Activated CD8-positive, alpha-beta memory T cell treated with anti-CD3 and anti-CD28 coated beads, Interleukin-2, amount 50 U/mL, for 1 hour (primary cell): ENCODE data around the gene DPYD.

Experiments used
- DNase-seq: peaks from one replicate; pipeline ENCODE4 v3.0.0-alpha.2; 2020; ENCODE audit errors: extremely low read depth

Gene DPYD

DNA sequence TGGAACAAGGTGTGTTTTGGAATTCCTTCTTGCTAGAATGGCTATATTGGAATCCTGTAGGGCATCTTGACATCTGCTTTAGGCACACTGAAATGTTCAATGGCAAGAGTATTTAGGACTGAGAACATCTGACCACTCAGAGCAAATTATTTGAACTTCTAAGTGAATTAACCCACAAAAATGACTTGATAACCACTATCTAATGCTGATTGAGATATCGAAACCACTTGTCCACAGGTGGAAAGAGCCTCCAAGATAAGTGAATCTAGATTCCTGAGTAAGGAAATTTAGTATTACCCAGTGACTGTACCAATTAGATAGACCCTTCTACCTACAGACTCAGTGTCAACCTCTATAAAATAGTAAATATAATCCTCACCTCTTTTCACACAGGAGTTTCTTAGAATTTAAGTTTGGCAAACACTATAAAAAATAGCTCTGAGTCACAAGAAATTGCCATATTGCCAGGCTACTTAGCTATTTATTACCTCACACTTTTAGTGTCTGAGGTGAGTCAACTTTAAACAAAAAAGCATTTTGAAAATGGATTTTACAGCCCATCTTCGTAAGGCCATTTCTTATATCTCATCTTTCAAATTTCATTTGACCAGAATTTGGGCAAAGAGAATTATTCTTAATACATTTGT lies 777.5 kb downstream of the DPYD start:
- no peak for DNase-seq

DNA sequence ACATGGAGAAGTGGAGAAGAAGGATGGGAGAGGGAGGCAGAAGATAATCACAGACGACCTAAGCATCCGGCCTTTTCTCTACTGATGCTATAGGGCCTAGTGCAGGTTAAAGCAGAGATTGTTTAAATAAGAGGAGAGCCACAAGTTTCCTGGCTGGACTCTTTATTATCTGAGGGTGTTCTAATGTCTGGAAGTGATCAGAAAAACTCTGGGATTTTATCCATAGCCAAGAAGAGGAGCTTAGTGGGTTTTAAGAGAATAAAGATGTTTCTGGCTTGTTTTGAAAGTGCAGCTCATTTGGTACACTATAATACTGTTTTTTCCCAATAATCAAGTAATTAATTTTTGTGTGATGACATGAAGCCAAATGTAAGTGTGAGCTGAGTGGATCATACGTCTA lies 780.2 kb downstream of the DPYD start:
- DNase-seq: no peak

DNA sequence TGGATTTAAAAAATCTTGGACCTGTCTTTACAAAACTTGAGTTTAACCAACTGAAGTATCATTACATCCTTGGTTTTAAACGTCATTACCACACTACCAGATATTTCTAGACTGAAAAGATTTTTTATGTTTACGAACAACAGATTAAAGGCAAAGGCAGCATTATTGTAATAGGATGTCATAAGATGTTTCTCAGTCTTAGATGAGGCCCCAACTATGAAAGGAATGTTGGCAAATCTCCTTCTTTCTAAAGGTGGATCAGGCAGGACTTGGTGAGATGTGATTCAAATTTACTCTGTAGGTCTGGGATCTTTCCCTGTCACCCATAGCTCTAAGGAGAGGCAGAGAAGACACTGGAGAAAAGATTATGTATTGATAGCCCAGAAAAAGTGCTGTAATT lies 781.3 kb downstream of the DPYD start:
- DNase-seq: no peak

DNA sequence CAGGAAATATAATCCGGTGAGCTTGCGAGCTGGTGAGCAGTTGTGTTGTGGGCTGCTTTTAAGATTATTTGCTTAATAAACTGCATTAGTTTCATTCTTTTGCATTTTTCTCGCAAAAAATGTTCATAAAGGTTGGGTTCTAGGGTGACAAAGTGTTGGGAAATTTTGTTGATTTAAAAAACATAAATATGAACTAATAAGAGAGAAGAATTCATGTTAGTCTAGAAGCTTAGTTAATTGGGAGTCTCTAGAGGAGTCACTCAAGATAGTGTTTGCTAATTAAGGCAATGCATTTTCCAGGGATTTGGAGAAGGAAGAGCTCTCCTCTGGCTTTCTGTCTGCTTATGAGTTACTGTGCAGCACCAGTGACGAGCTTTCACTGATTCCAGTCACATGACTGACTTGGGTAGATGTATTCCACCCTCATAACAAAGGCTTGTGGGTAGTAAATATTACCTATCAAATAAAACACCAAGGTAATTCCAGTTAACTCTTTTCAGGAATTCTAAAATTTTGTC lies 782.3 kb downstream of the DPYD start:
- no peak for DNase-seq

DNA sequence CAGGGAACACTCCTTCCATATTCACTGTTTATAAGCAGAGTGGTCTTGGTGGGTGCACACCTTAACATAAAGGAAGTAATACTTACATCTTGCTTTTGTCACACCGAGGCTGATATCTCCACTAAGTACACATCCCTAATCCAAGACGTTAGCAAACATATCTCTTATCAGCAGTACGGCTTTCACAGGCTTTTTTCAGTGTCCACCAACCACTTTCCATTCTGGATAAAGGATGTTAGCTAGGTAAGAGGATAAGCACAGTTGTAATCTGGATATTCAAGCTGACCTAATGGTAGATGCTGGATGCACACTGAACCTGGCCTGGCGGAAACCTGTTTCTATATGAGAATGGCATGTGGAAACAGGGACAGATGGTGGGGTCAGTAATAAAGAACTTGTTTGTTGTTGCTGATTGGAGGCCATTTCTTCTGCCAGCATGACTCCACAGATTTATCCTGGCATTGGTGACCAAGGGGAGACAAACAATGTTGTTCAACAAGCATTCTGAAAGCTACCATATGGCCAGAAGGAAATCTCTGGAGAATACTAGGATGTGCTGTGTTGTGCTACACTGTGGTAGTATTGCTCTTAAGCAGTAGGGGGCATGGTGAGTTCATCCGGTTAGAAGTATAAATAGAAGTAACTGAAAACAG lies 782.8 kb downstream of the DPYD start:
- no peak for DNase-seq

DNA sequence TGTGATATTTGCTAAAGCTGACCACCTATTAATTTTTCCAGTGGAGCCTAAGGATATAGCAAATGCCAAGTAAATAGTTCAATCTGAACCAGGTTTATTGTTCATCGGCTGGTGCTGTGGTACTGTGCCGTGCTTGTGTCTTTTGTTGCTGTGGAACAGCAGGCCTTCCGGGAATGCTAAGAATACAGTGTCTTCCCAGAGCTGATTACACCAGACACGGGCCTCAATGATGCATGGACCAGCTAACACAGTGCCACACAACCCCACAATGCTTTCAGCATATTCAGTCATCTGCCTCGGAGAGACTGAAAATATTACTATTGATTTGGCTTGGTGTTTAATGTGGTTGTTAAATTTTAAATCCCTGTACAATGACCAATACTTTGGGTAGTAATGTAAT lies 783.8 kb downstream of the DPYD start:
- DNase-seq: no peak

DNA sequence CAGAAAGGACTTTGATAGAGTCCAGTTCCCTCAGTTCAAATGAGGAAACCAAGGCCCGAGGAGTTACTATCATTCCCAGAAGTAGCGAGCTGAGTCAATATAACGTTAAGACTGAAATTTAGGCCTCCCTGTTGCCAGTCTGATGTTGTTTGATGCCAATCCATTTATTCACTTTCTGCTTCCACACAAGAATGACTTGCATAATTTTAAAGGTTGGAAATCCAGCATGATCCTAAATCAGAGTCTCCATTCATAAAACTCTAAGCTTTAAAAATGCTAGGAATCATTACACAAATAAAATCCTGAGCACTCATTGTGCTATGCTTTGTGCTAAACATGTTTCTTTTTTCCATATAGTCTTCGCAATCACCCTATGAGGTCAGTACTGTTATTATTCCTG lies 784.9 kb downstream of the DPYD start:
- no peak for DNase-seq

DNA sequence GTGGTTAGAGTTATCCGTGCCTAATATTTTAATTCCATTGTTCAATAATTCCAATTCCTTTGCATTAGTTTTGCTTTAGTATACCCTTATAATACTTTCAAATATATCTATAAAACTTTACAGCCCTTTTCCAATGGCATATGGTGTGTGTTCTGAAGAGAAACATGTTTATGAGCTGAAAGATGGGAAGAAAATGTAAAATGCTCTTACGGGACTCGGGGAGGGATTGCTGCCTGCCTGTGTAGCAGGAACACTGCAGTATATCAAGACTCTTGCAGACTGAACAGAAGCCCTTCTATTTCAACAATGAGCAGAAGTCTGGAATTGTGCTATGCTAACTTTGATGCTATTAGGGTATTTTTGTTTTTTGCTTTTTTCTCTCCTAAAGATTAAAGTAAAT lies 792.4 kb downstream of the DPYD start:
- DNase-seq: no peak

DNA sequence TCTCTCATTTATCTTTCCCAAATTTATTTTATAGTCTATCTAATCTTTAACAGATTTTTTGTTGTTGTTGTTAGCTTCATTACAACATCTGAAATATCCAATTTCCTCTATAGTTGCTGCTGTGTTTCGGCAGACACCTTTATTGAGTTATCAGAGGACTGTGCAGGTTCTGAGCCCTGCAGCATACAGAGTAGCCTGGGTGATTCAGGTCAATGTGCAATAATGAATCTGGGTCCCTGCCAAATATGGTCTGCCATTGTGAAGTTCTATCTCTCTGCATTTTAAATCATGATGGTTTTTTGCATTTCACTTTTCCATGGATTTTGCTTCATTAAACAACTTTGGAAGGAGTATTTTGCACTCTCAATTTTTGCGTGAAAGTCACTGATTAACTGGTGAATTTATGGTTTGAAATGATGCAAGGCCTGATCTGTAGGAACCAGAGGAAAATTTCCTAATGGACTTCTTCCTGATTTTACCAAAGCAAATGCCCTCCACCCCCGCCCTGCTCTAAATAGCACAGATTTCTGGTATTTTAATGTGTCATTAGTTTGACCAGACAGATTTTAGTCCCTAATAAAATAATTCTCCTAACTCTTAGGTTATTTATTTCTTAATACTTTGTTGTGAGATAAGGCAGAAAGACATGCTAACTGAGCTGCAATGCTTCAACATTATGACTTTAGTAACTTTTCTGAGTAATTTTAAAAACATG lies 797.0 kb downstream of the DPYD start:
- no peak for DNase-seq

DNA sequence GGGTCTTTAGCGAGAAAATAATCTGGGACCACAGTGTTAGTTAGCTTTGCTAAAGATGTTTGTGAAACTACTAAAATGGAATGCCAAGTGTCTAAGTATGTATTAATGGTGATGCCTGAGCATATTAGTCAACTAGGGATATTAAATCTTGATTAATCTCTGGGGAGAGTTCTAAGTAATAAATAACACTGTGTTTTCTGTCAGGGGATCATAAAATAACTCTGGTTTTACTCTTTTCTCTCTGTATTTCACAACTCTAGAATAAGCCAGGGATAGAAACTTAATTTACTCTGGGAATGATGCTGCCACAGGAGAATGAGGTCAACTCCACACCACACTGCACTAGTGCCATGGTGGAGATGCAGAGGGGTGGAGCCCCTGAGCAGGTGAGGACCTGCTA lies 800.0 kb downstream of the DPYD start:
- DNase-seq: no peak

DNA sequence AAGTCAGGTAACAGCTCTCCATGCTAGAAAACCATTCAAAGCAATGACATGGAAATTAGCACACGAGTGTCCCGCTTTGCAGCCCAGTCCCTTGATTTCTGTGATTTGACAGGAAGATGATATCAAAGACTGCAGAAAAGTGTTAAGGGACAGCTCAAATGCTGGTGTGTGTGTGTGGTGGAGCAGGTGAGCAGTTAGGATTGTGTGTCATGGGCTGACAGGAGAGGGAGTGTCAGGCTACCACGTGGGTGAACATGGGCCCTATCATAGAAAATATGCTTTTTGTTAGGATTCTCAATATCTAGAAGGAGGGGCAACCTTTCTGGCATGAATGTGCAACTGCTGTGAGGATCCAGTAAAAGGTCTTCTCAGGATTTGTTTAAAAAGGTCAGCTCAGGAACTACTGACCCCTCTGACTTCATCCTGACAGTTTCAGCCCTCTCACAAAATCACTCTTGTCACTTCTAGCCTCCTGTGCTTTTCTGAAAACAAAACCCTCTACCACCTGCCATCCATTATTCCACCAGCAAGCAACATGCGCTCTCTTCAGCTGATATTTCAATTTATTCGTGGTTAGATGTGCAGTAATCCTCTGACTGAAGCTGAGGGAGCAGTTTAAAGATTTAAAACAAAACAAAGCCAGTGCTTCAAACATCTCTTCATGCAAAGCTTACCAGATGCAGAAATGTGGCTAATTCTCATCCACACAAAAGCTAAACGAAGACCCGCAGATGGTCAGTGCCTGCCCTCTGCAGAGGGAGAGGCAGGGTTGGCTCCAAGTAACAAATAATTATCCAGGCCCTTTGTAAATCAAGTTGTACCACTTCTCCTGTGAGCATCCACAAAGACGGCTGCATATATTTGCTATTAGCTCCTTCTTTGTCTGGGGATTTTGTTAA lies 801.3 kb downstream of the DPYD start:
- DNase-seq: no peak

DNA sequence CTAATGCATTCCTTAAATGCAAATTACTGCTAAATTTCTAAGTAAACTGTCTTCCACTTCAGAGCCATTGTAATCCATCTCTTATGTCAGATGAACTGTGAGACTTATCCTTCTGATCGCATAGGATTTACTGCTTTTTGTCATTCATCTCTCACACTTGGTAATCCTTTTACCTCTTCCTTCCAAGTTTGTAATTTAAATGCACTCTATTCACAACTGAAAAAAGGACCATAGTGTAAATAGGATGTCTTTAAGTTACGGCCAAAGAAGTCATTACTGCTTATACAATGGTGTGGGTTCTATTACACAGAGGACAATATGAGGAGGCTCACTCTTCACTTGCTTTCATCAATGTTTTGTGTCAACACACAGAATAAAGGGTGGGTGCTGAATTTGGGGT lies 806.0 kb downstream of the DPYD start:
- no peak for DNase-seq

DNA sequence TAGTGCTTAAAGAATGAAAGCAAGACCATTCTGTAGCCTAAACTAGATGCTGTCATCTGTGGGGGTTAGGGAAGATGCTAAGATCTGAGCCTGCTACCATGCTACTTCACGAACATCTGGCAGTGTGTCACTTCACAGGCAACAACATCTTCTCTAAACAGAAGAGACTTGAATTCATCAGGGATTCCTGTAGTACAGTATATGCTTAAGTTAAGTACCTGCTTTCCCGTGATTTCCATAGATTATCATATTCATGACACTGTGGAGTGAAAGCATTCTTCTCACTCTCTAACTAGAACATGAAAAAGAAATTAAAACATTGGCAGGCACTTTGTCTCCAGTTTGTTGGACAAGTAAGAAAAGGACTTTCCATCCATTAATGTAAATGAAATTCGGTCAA lies 808.4 kb downstream of the DPYD start:
- no peak for DNase-seq

DNA sequence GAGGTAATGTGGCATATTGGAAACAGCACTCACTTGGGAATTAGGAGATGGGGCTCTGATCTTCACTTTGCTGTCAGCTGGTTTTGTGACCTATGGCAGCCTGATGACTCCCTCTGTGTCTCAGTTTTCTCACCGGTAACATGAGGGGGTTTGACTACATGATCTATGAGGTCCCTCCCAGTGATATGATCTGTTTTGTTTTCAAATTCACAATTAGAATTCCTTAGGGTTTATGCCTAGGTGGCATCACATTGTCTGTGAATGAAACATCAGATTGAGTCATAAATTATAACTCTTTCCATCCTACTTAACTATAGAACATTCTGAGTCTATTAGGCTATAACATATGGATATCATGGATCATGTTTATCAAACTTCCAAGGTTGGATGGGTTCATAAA lies 812.7 kb downstream of the DPYD start:
- DNase-seq: no peak

DNA sequence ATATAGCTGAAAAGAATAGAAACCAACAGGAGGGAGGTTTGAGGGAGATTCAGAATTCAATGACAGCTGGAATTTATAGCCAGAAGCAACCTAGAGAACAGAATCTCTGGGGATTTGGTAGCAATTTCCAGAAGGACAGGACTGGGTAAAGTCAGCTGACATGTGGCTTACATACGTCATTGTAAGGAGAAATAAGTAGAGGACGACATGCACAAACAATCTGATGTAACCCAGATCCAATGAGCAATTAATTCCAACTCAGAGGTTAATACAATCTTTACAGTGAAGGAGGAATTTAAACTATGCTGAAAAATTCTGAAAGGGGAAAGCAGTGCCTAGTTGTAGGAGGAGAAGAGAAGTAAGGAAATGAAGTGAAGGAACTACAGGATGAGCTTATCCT lies 815.3 kb downstream of the DPYD start:
- DNase-seq: no peak

DNA sequence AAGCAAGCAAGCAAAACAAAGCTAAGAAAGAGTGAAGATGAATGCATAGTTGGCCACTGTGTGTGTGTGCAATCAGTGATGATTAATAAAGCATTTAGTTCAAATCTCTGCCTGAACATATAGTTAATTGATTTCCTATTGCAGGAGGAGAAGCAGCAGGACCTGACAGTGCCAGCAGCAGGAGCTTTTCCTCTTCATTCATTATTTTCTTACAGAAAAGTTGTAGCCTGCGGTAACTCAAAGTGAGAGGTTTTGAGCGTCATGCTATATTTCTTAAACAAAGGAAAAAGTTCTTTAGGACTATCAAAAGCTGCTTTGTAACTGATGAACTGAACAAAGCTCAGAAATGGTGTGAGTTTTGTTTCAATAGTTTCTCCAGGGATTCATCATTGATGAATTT lies 819.3 kb downstream of the DPYD start:
- DNase-seq: no peak

DNA sequence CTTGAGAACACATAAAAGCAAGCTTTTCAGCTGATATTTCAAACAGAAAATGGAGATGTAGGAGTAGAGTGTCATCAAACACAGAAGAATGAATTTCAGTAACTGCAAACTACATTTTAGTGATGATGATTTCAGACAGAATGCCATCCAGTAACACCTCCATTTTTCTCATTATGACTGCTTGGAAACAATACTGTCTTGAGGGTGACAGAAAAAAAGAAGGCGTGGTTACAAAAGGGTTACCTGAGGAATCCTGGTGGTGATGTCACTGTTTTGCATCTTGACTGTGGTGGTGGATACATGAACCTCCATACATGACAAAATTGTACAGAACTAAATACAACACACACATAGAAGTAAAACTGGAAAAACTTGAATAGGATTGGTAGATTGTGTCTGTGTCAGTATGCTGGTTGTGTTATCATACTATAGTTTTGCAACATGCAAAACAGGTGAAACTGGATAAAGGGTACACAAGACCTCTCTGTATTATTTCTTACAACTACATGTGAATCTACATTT lies 823.4 kb downstream of the DPYD start:
- DNase-seq: no peak

DNA sequence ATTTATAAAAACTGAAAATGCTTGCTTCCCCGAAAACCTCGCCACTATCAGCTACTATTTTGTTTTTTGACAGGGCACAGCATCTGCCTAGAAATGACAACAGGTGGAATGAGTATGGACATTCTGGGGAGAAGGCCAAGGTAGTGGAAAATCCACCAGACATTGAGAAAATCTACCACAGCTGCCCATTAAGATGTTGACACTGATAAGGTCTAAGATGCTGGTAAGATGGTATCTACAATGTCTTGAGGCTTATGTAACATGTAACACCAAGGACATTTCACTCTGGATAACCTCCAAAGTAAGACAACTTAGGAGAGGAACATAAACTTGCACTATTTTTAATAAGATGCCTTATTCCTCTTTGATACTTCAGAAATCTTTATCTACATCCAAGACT lies 825.1 kb downstream of the DPYD start:
- no peak for DNase-seq

DNA sequence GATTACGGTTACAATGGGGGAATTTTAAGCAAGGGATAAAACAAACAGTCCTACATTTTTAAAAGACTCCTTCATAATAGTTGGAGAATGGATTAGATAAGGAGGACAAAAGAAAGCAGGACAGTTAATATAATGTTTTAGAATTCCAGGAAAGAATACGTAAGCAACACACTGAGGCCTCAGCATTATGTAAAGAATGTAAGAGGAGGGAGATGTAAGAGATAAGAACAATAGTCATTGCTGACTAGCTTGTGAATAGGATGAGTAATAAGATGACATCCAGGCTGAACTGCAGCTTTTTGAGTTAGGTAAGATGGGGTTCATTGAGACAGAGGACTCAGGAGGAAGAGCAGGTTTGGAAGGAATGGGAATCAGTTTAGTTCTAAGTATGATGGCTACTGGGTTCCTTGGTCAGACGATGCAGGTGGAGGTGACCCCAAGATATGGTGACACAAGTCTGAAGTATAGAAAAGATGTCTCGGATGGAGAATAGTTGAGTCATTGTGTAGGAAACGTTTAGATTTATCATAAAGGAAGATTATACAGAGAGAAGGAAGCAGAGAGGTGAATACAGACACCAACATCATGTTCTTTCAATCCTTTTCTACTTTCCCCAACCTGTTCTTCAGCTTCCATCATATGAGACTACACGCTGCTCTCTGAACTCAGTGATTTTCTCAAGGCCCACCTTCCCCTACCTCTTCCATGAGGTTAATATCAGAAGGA lies 826.4 kb downstream of the DPYD start:
- no peak for DNase-seq

DNA sequence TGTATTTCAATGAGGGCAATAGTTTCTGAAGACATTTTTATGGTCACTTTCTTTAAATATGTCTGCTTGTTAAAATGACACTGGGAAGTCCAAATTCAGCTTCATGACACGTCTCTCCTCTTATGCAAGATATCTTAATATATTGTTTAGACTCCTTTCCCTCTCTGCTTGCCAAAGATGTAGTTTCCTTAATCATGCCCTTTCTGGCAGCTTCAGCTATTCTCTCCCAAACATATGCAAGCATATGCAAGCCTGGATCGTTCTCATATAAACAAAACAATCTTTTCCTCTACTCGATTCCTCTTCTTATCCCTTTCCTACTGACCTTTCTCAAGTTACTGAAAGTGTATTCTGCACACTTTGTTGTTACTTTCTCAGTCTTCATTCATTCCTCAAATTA lies 827.1 kb downstream of the DPYD start:
- no peak for DNase-seq

DNA sequence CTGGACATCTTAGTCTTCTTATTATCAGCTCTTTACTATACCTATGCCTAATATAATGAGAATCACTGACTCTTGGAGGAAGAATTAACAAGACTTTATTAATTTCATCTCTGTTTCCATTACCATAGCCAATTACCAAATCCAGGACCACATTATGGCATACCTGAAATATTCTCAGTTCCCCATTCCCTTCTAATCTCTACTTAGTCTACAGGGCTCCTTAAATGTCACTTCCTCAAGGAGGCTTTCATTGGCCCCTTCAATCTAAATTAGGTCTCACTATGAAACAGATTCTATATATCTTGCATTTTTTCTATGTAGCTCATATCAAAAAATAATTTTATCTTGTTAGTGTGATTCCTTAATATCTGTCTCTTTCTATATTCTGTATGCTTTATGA lies 828.0 kb downstream of the DPYD start:
- no peak for DNase-seq
